H9 (cell line): ENCODE measurements around the gene IFNG-AS1. TPM values are rescaled to one million over a fixed set of nuclear protein-coding genes. Genes with fewer than 3 reads are reported as not detected.

Source experiments
- DNase-seq: peaks from one replicate; pipeline ENCODE4 v3.0.0-alpha.2; 2017
- H2AFZ ChIP-seq: one replicate; pipeline ENCODE4 v1.6.1; 2013; ENCODE audit warnings: mild to moderate bottlenecking, low read length, control low read depth, moderate library complexity
- H2AK5ac ChIP-seq: 2 replicates; pipeline ENCODE4 v1.6.1; 2013; ENCODE audit warnings: low read length, control low read depth, mixed read lengths; ENCODE audit not compliant: insufficient read length
- H2BK120ac ChIP-seq: one replicate; pipeline ENCODE4 v1.6.1; 2013; ENCODE audit warnings: low read depth, mild to moderate bottlenecking, low read length, control low read depth, inconsistent platforms; ENCODE audit not compliant: poor library complexity, severe bottlenecking
- H2BK12ac ChIP-seq: 2 replicates; pipeline ENCODE4 v1.6.1; 2013; ENCODE audit warnings: low read length, control low read depth, mixed read lengths, low read depth; ENCODE audit not compliant: insufficient read length
- H2BK15ac ChIP-seq: 2 replicates; pipeline ENCODE4 v1.6.1; 2013; ENCODE audit warnings: low read depth, low read length, control low read depth
- H2BK20ac ChIP-seq: one replicate; pipeline ENCODE4 v1.6.1; 2013; ENCODE audit warnings: low read depth, mild to moderate bottlenecking, low read length, control low read depth, inconsistent platforms; ENCODE audit not compliant: poor library complexity, severe bottlenecking
- H2BK5ac ChIP-seq: 2 replicates; pipeline ENCODE4 v1.6.1; 2013; ENCODE audit warnings: low read length, control low read depth, mixed read lengths; ENCODE audit not compliant: insufficient read length
- H3K14ac ChIP-seq: 2 replicates; pipeline ENCODE4 v1.6.1; 2013; ENCODE audit warnings: low read length, control low read depth; ENCODE audit not compliant: insufficient read depth
- H3K18ac ChIP-seq: 2 replicates; pipeline ENCODE4 v1.6.1; 2013; ENCODE audit warnings: low read depth, mild to moderate bottlenecking, mixed read lengths, low read length, control low read depth; ENCODE audit not compliant: insufficient read length
- H3K23ac ChIP-seq: 2 replicates; pipeline ENCODE4 v1.6.1; 2013; ENCODE audit warnings: low read length, control low read depth, mixed read lengths, low read depth; ENCODE audit not compliant: insufficient read length
- H3K23me2 ChIP-seq: 2 replicates; pipeline ENCODE4 v1.6.1; 2013; ENCODE audit warnings: low read depth, mild to moderate bottlenecking, mixed read lengths, low read length, control low read depth; ENCODE audit not compliant: insufficient read length, poor library complexity, severe bottlenecking
- H3K27ac ChIP-seq: 2 replicates; pipeline ENCODE4 v1.5.1; 2013; ENCODE audit warnings: low read length, control low read depth, mixed read lengths, low read depth; ENCODE audit not compliant: insufficient read length
- H3K27me3 ChIP-seq: 2 replicates; pipeline ENCODE4 v1.6.1; 2013; ENCODE audit warnings: low read length, control low read depth, inconsistent platforms; ENCODE audit not compliant: insufficient read depth
- H3K4ac ChIP-seq: 2 replicates; pipeline ENCODE4 v1.6.1; 2013; ENCODE audit warnings: low read depth, mild to moderate bottlenecking, control low read depth, inconsistent platforms, low read length, moderate library complexity
- H3K4me1 ChIP-seq: 2 replicates; pipeline ENCODE4 v1.6.1; 2013; ENCODE audit warnings: low read length, control low read depth, inconsistent platforms; ENCODE audit not compliant: insufficient read depth
- H3K4me2 ChIP-seq: 2 replicates; pipeline ENCODE4 v1.6.1; 2013; ENCODE audit warnings: low read length, control low read depth, mixed read lengths; ENCODE audit not compliant: insufficient read length, insufficient read depth
- H3K56ac ChIP-seq: 2 replicates; pipeline ENCODE4 v1.6.1; 2013; ENCODE audit warnings: low read depth, mild to moderate bottlenecking, mixed read lengths, low read length, control low read depth; ENCODE audit not compliant: insufficient read length
- H3K79me1 ChIP-seq: 2 replicates; pipeline ENCODE4 v1.6.1; 2013; ENCODE audit warnings: low read depth, mild to moderate bottlenecking, moderate library complexity, low read length, control low read depth, inconsistent platforms; ENCODE audit not compliant: insufficient read depth, poor library complexity, severe bottlenecking
- H3K79me2 ChIP-seq: 2 replicates; pipeline ENCODE4 v1.6.1; 2013; ENCODE audit warnings: low read length, control low read depth, inconsistent platforms; ENCODE audit not compliant: insufficient read depth
- H3K9ac ChIP-seq: 2 replicates; pipeline ENCODE4 v1.6.1; 2013; ENCODE audit warnings: low read length, control low read depth, mixed read lengths; ENCODE audit not compliant: insufficient read length; ENCODE audit errors: extremely low read depth
- H3K9me3 ChIP-seq: one replicate; pipeline ENCODE4 v1.6.1; 2013; ENCODE audit warnings: low read depth, low read length, inconsistent platforms; ENCODE audit not compliant: control insufficient read depth
- H3T11ph ChIP-seq: one replicate; pipeline ENCODE4 v1.6.1; 2013; ENCODE audit warnings: mild to moderate bottlenecking, low read length, control low read depth, inconsistent platforms
- H4K20me1 ChIP-seq: one replicate; pipeline ENCODE4 v1.6.1; 2013; ENCODE audit not compliant: control insufficient read depth, insufficient read length, insufficient read depth
- H4K5ac ChIP-seq: 2 replicates; pipeline ENCODE4 v1.6.1; 2013; ENCODE audit warnings: low read depth, mild to moderate bottlenecking, mixed read lengths, low read length, control low read depth; ENCODE audit not compliant: insufficient read length
- H4K8ac ChIP-seq: replicated peaks from 2 replicates; pipeline ENCODE4 v1.6.1; 2013; ENCODE audit warnings: low read length, control low read depth, mixed read lengths, low read depth; ENCODE audit not compliant: insufficient read length
- H4K91ac ChIP-seq: 2 replicates; pipeline ENCODE4 v1.6.1; 2013; ENCODE audit warnings: low read depth, mild to moderate bottlenecking, moderate library complexity, mixed read lengths, low read length, control low read depth; ENCODE audit not compliant: insufficient read length
- H3K27ac Mint-ChIP-seq, 3 experiments: 2 replicates in 2 of 3; 3 replicates in 1 of 3; pipeline ENCODE4 v1.8.0; 2020 to 2021; ENCODE audit warnings: mixed read lengths in 3 of 3, mild to moderate bottlenecking in 1 of 3, moderate library complexity in 1 of 3
- H3K27me3 Mint-ChIP-seq: 2 replicates; pipeline ENCODE4 v1.8.0; 2021; ENCODE audit warnings: low read depth, mild to moderate bottlenecking, moderate library complexity, mixed read lengths
- H3K36me3 Mint-ChIP-seq, 3 experiments: 2 replicates in 2 of 3; 3 replicates in 1 of 3; pipeline ENCODE4 v1.8.0; 2020 to 2021; ENCODE audit warnings: low read depth in 3 of 3, mixed read lengths in 3 of 3; ENCODE audit not compliant: insufficient read depth in 1 of 3
- H3K4me1 Mint-ChIP-seq, 2 experiments: 2 replicates each; pipeline ENCODE4 v1.8.0; 2020; ENCODE audit warnings: mixed read lengths in 2 of 2
- H3K4me3 Mint-ChIP-seq, 2 experiments: 2 replicates in 1 of 2; 3 replicates in 1 of 2; pipeline ENCODE4 v1.8.0; 2020 to 2021; ENCODE audit warnings: mild to moderate bottlenecking in 2 of 2, mixed read lengths in 2 of 2, moderate library complexity in 1 of 2
- H3K9me3 Mint-ChIP-seq, 2 experiments: 2 replicates in 1 of 2; 3 replicates in 1 of 2; pipeline ENCODE4 v1.8.0; 2020; ENCODE audit warnings: mild to moderate bottlenecking in 2 of 2, mixed read lengths in 2 of 2, moderate library complexity in 1 of 2
- total RNA-seq: library from RNA; stranded (reverse); gene quantifications from 2 replicates; pipeline ENCODE4 v1.2.1, GENCODE V29; 2021
- TF ChIP-seq, protein P1 (sequence below): fragments of 200-600 bp; sonication (generic); conservative IDR thresholded peaks from 3 replicates; pipeline ENCODE4 v1.8.0; 2021; ENCODE audit warnings: antibody characterized with exemption, mild to moderate bottlenecking

IFNG-AS1 gene
- total RNA-seq, 1 experiment from 2014 or later: not detected

DNA sequence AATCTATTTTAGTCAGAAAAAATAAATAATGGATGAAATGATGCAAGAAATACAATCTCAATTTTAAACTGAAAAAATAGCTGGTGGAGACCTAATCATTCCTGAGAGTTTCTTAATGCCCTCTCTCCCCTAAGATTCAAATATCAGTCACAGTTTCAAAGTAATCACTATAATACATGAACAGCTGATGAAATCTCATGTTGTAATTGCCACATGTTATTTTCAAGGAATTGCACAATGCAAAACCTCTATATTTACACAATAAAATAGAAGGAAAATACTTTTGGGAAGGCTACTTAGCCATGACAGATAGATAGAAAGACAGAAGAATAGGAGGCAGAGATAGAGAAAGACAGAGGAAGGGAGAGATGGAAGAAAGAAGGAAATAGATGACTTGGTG lies 18.2 kb downstream of the IFNG-AS1 start:
- Histone ChIP-seq H3K9me3 (no peaks in the 10 kb centered on the region), H2AFZ (no peak overlapping the region), H3K18ac (no peak overlapping the region), H4K5ac (no peak overlapping the region), H4K91ac (no peak overlapping the region), H3K79me2 (no peaks in the 10 kb centered on the region), H3K4ac (no peak overlapping the region), H3K27ac (no peak overlapping the region), H3K27me3 (no peaks in the 10 kb centered on the region), H2BK15ac (no peak overlapping the region), H3T11ph (no peak overlapping the region), H2AK5ac (no peak overlapping the region), H3K23me2 (no peaks in the 10 kb centered on the region), H3K56ac (no peak overlapping the region), H3K9ac (no peak overlapping the region), H2BK120ac (no peak overlapping the region), H2BK20ac (no peak overlapping the region), H3K4me1 (0 out of 2 replicates have a peak, but pooled peaks cover 2% of the 10 kb centered on the region), H3K4me2 (no peak overlapping the region), H3K23ac (no peak overlapping the region), H4K20me1 (no peaks in the 10 kb centered on the region), H3K14ac (no peak overlapping the region), H3K79me1 (no peaks in the 10 kb centered on the region), H2BK5ac (no peak overlapping the region), H4K8ac (no peak overlapping the region), H2BK12ac (no peak overlapping the region)
- Mint-ChIP-seq H3K27ac (no peak overlapping the region), H3K4me1 (peaks cover 4% of the 10 kb centered on the region in 2 experiments), H3K36me3 (peaks cover 0 to 11% (median 7%) of the 10 kb centered on the region in 3 experiments; a peak in 3 of 7 replicates), H3K9me3 (peaks cover 6 to 13% of the 10 kb centered on the region in 2 experiments; a peak in 4 of 5 replicates), H3K4me3 (no peak overlapping the region), H3K27me3 (no peaks in the 10 kb centered on the region)
- TF ChIP-seq, protein P1, sequence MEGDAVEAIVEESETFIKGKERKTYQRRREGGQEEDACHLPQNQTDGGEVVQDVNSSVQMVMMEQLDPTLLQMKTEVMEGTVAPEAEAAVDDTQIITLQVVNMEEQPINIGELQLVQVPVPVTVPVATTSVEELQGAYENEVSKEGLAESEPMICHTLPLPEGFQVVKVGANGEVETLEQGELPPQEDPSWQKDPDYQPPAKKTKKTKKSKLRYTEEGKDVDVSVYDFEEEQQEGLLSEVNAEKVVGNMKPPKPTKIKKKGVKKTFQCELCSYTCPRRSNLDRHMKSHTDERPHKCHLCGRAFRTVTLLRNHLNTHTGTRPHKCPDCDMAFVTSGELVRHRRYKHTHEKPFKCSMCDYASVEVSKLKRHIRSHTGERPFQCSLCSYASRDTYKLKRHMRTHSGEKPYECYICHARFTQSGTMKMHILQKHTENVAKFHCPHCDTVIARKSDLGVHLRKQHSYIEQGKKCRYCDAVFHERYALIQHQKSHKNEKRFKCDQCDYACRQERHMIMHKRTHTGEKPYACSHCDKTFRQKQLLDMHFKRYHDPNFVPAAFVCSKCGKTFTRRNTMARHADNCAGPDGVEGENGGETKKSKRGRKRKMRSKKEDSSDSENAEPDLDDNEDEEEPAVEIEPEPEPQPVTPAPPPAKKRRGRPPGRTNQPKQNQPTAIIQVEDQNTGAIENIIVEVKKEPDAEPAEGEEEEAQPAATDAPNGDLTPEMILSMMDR: no peak
- DNase-seq: no peak
